Activated naive CD4-positive, alpha-beta T cell treated with anti-CD3 and anti-CD28 coated beads, Interleukin-2, amount 50 U/mL, for 72 hours (primary cell): ENCODE data around the gene SP140L. TPM values are rescaled to one million over a fixed set of nuclear protein-coding genes. Genes with fewer than 3 reads are reported as not detected.
"Not testable (repeated sequence)": the region's sequence is repeated elsewhere in the genome, so short reads cannot be mapped to it uniquely, and the experiment has no call there.

Experiments
- ATAC-seq, 2 donors: fragments of 150-1000 bp; cut with Tn5 transposase; 2 replicates each; pipeline ENCODE4 v1.10.0; 2021; ENCODE audit warnings: mild to moderate bottlenecking in 2 of 2, moderate library complexity in 2 of 2
- DNase-seq, 2 donors: peaks; one replicate each; pipeline ENCODE4 v3.0.0; 2021 to 2022; ENCODE audit warnings: low spot score in 2 of 2
- H3K27ac Mint-ChIP-seq, 2 donors: one replicate each; pipeline ENCODE4 v1.8.0; 2022; ENCODE audit warnings: mild to moderate bottlenecking in 2 of 2, mixed read lengths in 2 of 2
- H3K36me3 Mint-ChIP-seq, 2 donors: one replicate each; pipeline ENCODE4 v1.8.0; 2022; ENCODE audit warnings: mixed read lengths in 2 of 2
- H3K9me3 Mint-ChIP-seq, 2 donors: one replicate each; pipeline ENCODE4 v1.8.0; 2022; ENCODE audit warnings: mixed read lengths in 2 of 2
- total RNA-seq, 2 donors: library from RNA; stranded (reverse); gene quantifications; one replicate each; pipeline ENCODE4 v1.2.3, GENCODE V29; 2022

SP140L gene
- total RNA-seq = 10 to 100 TPM; 52.8 to 71.2 TPM

DNA sequence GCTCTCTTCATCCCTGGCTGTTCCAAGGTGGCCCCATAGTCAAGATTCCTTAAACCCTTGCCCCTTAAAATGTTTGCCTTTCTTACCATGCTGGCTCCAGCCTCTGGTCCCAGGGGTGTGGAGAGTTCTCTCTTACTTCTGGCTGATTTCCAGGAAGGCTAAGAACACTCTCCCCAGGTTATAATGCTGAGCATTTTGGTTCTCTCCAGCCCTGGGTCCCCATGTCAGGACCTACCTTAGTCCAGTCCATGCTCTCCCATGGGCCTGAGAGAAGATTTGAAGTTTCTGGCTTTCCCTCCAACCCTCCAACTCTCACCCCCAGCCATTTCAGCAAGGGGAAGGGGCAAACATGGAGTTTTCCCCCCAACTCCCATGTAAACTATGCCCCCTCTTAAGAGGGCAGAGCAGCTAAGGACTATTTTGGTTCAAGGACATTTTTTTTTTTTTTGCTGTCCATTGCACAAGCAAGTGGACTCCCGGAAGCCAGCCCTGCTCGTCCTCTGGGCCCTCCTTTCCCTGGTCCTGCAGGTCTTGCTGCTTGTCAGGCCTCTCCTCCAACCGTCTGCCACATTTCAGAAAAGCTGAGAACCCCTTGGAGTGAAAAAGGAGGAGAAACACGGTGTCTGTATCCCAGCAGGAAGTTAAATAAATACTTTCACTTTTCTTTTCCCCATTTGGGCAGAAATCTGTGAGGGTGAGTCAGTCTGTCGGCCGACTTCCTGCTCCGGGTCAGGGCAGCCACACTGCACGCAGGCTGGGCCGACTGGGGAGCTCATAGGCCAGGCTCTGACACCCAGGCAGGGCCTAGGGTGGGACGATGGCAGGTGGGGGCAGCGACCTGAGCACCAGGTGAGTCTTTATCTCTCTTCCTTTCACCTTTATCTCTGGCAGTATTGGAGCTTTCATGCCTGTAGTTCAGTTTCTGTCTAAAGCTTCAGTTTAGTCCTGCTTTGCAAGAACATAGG is at the start of gene SP140L:
TSS of gene SP140L (plus strand) at position 741 of the 965 bp plus-strand sequence. CDS start at position 818, 77 bp downstream.
- H3K9me3 Mint-ChIP-seq = peaks cover 0 to 13% of the 10 kb centered on the region in 2 donors
- H3K36me3 Mint-ChIP-seq = peaks cover 38 to 66% of the 10 kb centered on the region in 2 donors
- H3K27ac Mint-ChIP-seq = peak within 1 kb of the TSS; percentile 98 to 99
- ATAC-seq = peak; percentile 98 to 100
- peak; percentile 74 to 79 for DNase-seq

DNA sequence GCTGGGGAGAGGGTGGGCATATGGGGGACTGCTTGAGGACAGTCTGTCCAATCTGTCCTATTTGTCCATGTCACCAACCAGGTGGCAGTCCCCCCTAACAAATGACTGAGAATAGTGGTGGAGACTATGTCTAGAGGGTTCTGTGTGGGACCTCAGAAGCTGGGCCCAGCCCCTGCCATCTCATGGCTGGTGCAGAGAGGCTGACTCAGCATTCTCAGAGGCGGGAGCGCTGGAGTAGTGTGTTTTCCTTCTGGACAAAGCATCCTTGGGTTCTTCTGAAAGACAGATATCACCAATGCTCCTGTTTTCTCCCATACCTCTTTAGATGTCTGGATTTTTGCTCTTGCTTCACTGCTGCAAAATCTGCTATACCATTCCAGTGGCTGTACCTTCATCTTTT is 44.1 kb upstream of the SP140L start:
- ATAC-seq (no peak), DNase-seq (no peak)
- H3K9me3 Mint-ChIP-seq = no peaks in the 10 kb centered on the region
- no peak overlapping the region for H3K27ac Mint-ChIP-seq
- H3K36me3 Mint-ChIP-seq = peaks cover 11 to 20% of the 10 kb centered on the region in 2 donors

DNA sequence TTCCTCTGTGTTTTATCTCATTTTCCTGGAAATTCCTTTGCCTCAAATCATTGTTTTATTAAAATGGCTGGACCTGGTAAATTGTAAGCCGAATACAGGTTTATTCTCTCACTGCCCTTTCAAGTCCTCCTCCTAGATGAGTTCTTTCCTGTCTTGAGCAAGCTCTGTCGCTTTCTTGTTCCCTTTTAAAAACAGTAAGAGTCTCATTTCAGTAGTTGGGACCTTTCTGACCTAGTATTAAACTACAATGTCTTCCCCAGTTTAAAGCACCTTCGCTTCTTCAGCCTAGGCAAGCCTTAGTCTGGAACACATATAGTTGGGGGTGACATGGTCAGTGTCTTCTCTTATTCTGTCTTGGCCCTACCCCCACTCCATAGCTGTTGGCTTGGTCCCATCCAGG is 40.9 kb upstream of the SP140L start:
- H3K36me3 Mint-ChIP-seq = peaks cover 36 to 38% of the 10 kb centered on the region in 2 donors
- ATAC-seq = no peak
- H3K27ac Mint-ChIP-seq = no peak overlapping the region
- H3K9me3 Mint-ChIP-seq = no peaks in the 10 kb centered on the region
- no peak for DNase-seq

DNA sequence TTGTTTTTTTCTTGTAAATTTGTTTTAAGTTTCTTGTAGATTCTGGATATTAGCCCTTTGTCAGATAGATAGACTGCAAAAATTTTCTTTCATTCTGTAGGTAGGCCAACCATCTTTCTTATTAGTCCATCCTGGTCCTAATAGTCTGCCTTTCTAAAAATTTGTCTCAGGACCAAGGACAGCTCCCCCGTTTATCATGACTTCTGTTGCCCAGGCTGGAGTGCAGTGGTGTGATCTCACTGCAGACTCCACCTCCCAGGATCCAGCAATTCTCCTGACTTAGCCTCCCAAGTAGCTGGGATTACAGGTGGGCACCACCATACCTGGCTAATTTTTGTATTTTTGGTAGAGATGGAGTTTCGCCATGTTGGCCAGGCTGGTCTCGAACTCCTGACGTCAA is 37.7 kb upstream of the SP140L start:
- H3K9me3 Mint-ChIP-seq, ATAC-seq, DNase-seq, H3K27ac Mint-ChIP-seq: not testable (repeated sequence)
- peaks cover 52 to 55% of the 10 kb centered on the region in 2 donors for H3K36me3 Mint-ChIP-seq

DNA sequence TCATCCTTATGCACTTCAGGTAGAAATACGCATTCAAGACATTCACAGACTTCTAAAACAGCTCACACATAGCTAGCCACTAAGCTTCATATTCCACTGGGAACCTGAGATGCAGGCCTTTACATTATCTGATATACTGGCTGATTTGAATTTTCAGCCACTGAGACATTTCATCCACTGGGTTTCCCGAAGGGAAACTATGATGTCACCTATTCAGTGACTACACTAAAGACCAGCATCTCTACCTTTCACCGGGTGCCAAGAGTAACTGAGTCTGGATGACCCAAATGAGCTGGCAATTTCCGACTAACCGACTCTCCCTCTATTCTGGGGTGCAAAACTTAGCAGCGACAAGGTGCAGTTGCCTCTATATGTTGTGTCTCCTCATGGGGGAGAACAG is 31.8 kb upstream of the SP140L start:
- DNase-seq = no peak
- H3K27ac Mint-ChIP-seq = no peak overlapping the region
- ATAC-seq = no peak
- H3K36me3 Mint-ChIP-seq = peaks cover 60 to 78% of the 10 kb centered on the region in 2 donors
- peaks cover 4 to 16% of the 10 kb centered on the region in 2 donors for H3K9me3 Mint-ChIP-seq

DNA sequence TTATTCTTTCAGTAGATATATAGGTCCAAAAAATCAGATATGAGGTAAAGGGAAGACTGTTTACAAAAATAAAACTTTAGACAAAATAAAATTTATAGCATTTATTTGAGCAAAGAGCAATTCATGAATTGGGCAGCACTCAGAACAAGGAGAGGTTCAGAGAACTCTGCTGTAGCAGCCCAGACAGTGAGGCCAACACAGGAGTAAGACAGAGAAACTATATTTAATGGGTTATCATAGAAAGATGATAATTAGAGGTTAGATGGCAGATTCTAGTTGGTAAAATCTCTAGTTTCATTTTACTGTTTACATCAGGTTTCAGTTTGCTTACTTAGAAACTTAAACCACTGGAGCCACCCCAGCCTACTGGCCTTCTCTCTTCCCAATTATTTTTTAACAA is 30.1 kb upstream of the SP140L start:
- peaks cover 4 to 25% of the 10 kb centered on the region in 2 donors for H3K9me3 Mint-ChIP-seq
- peaks cover 61 to 90% of the 10 kb centered on the region in 2 donors for H3K36me3 Mint-ChIP-seq
- H3K27ac Mint-ChIP-seq = no peak overlapping the region
- no peak for ATAC-seq
- no peak for DNase-seq

DNA sequence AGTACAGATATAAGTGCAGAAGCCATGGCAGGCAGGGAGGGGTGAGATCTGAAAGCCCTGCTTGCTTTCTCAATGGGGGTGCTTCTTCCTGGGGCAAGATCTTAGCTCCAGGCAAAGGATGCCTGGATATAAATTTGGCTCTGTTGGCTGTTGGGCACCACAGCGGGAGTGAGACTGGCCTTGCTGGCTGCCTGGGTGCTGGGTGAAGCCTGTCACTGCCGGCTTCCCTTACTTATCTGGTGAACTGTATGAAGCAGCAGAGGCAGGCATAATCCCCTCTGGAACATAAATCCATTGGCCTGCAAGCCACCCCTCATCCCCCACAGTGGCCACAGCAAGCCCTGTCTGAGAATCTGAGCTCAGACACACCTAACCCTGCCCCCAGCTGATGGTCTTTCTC is 27.4 kb upstream of the SP140L start:
- no peak for DNase-seq
- peaks cover 13 to 44% of the 10 kb centered on the region in 2 donors for H3K9me3 Mint-ChIP-seq
- no peak for ATAC-seq

DNA sequence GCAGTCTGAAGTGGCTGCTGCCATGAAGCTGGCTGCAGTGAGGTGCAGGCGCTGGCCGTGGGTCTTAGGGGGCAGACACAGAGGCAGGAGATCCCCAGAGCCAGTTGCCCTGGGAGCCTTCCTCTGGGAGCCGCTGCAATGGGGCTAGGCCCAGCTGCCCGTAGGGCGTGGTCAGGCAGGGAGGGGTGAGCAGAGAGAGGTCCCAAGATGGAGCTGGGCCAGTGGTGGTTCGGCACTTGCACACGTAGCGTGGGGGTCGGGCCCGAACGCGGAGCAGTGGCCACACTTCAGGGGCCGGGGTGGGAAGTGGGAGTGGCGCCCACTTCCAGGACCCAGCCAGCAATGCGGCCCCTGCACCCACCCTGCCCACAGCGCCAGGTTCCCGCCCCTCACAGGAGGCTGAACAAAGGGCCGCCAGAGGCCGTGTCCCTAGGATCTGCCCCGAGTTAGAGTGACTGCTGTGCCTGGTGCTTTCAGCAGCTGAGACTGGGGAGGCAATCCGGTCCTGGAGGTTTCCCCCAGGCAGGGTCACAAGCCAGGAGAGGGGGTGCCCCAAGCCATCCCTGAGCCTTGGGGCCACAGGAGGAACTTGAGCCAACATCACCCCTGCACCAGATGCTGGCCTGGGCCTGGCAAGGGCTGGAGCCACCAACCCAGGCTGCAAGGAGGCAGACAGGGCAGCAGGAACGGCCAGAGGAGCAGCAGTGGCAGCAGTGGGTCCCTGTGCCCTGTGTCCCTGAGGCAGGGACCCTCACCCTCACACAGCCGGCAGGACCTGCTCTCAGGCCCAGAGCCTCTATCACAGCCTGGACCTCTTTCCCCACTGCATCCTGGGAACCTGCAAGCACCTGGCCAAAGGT is 21.3 kb upstream of the SP140L start:
- H3K36me3 Mint-ChIP-seq = peaks cover 14 to 57% of the 10 kb centered on the region in 2 donors

More for the DNA sequence above, 27.4 kb upstream of the SP140L start:
- H3K27ac Mint-ChIP-seq = peak overlapping the region in 1 of 2 donors; percentile 27
- H3K36me3 Mint-ChIP-seq = peaks cover 56 to 93% of the 10 kb centered on the region in 2 donors

DNA sequence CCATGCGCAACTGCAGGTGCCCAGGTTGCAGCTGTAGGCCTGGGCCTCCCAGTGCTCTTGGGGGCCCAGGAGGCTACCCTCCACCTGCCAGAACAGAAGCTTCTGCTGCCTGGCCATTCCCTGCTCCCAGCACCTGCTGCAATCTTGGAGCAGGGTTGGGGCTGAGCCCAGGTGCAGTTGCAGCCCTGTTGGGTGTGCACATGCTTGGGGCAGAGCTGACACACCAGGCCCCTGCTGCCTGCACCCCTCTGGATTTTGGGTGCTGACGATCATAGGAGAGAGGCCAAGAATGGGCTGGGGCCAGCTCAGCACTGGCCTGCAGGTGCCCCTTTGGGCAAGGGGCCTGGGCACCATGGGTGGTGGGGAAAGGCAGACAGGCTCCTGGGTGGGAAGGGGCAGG is 20.5 kb upstream of the SP140L start:
- no peak for DNase-seq
- peak in 1 of 2 donors; percentile 24 for ATAC-seq
- Mint-ChIP-seq H3K36me3 (peaks cover 11 to 49% of the 10 kb centered on the region in 2 donors), H3K27ac (peak overlapping the region in 1 of 2 donors; percentile 25), H3K9me3 (peaks cover 10 to 28% of the 10 kb centered on the region in 2 donors)

More for the DNA sequence above, 21.3 kb upstream of the SP140L start:
- H3K9me3 Mint-ChIP-seq = peaks cover 10 to 29% of the 10 kb centered on the region in 2 donors
- DNase-seq = no peak
- H3K27ac Mint-ChIP-seq = no peak overlapping the region
- ATAC-seq = no peak

DNA sequence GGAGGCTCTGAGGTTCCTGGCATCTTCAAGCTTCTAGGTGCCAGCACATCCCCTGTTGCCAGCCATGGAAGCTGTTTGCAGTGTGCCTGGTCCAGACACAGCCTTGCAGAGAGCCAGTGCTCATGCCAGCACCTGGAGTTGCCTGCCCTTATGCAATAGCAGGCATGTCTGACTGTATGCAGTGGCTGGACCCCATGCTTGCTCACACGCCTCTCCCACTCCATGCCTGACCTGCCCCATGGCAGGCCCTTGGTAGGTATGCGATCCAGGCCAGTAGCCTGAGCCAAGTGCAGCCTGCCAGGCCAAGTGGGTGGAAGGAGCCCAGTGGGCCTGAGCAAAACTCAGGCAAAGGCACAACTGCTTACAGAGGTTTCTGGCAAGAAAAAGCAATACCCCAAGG is 19.5 kb upstream of the SP140L start:
- H3K36me3 Mint-ChIP-seq = peaks cover 12 to 40% of the 10 kb centered on the region in 2 donors

DNA sequence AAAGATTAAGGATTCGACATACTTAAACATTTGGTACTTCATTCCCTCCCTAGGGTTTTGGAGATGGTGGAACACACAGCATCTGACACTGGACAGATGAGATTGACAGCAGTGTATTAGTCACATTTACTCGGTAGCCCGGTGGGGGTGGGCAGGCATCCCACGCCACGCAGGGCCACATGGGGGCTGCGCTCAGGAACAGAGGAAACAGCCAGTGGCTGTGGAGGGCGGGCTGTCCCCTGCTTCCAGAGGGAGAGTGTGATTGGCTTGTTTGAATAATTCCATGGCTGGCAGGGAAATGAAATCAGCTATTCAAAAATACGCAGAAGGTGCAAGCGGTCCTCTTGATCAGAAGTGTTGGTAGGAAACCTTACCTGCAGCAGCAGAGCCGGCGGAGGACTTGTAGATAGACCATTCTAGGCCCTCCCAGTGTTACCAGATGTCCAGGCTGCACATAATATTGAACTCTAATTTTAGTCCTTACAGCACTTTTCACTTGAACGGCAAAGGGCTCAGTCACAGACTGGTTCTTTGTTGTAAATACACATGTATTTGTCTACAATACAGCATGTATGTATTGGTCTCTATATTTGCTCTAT is 18.5 kb upstream of the SP140L start:
- Mint-ChIP-seq H3K27ac (peak overlapping the region in 1 of 2 donors; percentile 22), H3K36me3 (peaks cover 18 to 41% of the 10 kb centered on the region in 2 donors), H3K9me3 (peaks cover 0 to 12% of the 10 kb centered on the region in 2 donors)
- no peak for DNase-seq
- ATAC-seq = no peak

More for the DNA sequence above, 19.5 kb upstream of the SP140L start:
- DNase-seq = no peak
- no peak overlapping the region for H3K27ac Mint-ChIP-seq
- no peak for ATAC-seq
- peaks cover 8 to 20% of the 10 kb centered on the region in 2 donors for H3K9me3 Mint-ChIP-seq

DNA sequence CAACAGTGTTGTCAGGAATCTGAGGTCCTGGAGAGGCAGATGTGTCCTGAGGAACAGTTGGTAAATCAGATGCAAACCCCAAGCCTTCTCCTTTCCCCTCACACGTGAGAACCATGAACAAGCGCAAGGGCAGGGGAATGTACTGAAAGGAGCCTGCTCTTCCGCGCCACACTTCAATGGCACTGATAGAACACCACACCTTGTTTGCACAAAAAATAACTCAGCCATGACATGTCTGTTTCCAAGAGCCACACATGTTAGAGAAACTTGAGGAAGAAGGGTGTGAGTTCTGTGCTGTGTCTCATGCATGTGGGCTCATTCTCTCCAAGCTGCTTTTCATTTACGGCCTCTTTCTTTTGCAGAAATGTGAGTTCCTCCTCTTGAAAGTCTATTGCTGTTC is 16.2 kb upstream of the SP140L start:
- ATAC-seq, H3K9me3 Mint-ChIP-seq, DNase-seq, H3K27ac Mint-ChIP-seq: not testable (repeated sequence)
- H3K36me3 Mint-ChIP-seq = peaks cover 21 to 38% of the 10 kb centered on the region in 2 donors

DNA sequence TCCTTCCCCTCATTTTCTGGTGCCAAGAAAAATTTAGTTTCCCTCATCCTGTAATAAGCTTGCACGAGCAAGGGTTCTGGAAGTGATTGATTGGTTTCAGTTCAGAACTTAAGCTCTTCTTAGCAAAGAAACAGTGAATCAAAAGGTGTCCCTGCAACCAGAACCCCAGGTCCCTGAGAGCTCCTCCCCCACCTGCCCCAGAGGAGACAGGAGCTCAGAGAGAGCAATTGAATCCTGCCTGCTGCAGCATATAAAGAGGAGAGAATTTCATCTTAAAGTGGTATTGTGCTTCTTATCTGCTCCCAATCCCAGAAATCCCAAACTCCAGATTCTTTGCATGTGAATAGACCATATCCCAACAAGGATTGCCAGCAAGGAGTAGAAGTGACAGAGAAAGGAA is 15.4 kb upstream of the SP140L start:
- Mint-ChIP-seq H3K27ac (peak overlapping the region in 1 of 2 donors; percentile 4), H3K36me3 (peaks cover 21 to 45% of the 10 kb centered on the region in 2 donors)
- not testable (repeated sequence) for DNase-seq, ATAC-seq, H3K9me3 Mint-ChIP-seq

DNA sequence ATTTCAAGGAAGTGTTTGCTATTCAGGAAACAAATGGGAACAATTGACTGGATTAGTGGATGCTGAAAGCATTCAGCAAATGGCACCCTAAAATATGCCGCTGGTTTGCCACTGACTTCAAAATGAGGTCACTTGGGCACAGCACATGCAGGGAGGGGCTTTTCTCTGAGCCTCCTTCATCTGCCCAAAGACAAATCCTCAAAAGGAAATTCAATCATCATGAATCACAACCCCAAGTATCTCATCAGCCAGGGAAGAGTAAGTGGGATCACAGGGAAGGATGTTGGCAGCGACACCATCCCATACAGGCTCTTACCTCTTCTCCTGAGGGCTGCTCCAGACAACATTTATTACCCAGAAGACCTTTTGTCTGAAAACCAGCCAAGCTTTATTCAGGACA is 14.4 kb upstream of the SP140L start:
- Mint-ChIP-seq H3K9me3 (no peaks in the 10 kb centered on the region), H3K27ac (no peak overlapping the region), H3K36me3 (peaks cover 21 to 46% of the 10 kb centered on the region in 2 donors)
- ATAC-seq (no peak), DNase-seq (no peak)

DNA sequence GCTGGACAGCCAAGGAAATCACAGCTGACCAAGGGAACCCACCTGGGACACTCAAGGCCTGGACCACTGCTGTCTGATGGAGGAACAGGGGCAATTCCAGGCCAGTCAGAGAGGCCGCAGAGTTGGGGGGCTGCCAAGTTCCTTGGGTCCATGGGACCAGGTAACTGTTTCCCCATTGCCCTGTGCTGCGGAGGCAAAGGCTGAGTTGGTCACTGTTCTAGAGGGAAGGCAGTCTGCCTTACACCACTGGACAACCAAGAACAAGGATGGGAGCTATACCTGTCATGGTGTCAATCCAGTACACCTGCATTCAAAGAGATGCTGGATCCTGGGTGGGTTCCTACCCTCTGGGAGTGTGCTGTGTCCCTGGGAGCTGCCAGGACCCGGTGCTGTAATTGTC is 9.6 kb upstream of the SP140L start:
- no peak for ATAC-seq
- peak overlapping the region; percentile 68 to 76 for H3K27ac Mint-ChIP-seq
- H3K36me3 Mint-ChIP-seq = peaks cover 21 to 44% of the 10 kb centered on the region in 2 donors
- DNase-seq = no peak
- H3K9me3 Mint-ChIP-seq = peaks cover 0 to 2% of the 10 kb centered on the region in 2 donors
